Gastrocnemius medialis (tissue), 4 donors: ENCODE results near the gene REG3G.

Source experiments
- POLR2A ChIP-seq, 2 donors: fragments of 450-650 bp; IDR thresholded peaks; one replicate each; pipeline ENCODE4 v1.6.1; 2017; ENCODE audit warnings: antibody characterized with exemption in 2 of 2, mild to moderate bottlenecking in 2 of 2, moderate library complexity in 2 of 2
- TF ChIP-seq, protein P1 (sequence below), 5 experiments: fragments of 450-650 bp in 3 of 5; fragments of 200-600 bp in 2 of 5; sonication (generic) in 2 of 5; IDR thresholded peaks in 4 of 5; conservative IDR thresholded peaks in 1 of 5; 1 replicate in 4 of 5; 2 replicates in 1 of 5; pipeline ENCODE4 v1.5.1; 2016 to 2019; ENCODE audit warnings: antibody characterized with exemption in 5 of 5, mild to moderate bottlenecking in 3 of 5, moderate library complexity in 3 of 5

DNA sequence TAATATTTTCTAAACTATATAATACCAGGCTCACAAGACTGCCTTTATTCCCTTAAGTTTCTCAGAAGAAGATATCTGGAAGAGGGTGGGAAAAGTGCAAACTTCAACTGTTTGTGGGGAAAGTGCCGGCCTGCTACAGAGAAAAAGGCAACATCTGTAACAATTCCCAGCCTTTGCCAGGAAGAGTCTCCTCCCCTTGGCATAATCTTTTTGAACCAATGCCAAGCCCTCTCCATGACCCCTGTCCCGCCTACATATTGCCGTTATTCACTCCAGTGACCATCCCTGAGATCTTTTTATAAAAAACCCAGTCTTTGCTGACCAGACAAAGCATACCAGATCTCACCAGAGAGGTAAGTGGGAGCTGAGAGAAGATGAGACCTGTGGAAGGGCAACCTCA lies at the start of gene REG3G:
- TF ChIP-seq POLR2A (IDR thresholded peaks at IDR 0.05), result no peak
- TF ChIP-seq, protein P1, sequence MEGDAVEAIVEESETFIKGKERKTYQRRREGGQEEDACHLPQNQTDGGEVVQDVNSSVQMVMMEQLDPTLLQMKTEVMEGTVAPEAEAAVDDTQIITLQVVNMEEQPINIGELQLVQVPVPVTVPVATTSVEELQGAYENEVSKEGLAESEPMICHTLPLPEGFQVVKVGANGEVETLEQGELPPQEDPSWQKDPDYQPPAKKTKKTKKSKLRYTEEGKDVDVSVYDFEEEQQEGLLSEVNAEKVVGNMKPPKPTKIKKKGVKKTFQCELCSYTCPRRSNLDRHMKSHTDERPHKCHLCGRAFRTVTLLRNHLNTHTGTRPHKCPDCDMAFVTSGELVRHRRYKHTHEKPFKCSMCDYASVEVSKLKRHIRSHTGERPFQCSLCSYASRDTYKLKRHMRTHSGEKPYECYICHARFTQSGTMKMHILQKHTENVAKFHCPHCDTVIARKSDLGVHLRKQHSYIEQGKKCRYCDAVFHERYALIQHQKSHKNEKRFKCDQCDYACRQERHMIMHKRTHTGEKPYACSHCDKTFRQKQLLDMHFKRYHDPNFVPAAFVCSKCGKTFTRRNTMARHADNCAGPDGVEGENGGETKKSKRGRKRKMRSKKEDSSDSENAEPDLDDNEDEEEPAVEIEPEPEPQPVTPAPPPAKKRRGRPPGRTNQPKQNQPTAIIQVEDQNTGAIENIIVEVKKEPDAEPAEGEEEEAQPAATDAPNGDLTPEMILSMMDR (IDR thresholded peaks at IDR 0.05 in 4 of 5, conservative IDR thresholded peaks at IDR 0.05 in 1 of 5), result no peak
